ENCODE data around the gene LRPAP1.

GRCh38 chr4:3476936-3477749 is 55.1 kb downstream of the LRPAP1 start:
- TF ChIP-seq CTCF (conservative IDR thresholded peaks at IDR 0.05; ENCODE audit: low read depth, low read length) (no peak), EZH2 (IDR thresholded peaks at IDR 0.05; ENCODE audit: borderline replicate concordance, low read depth, low read length, poor library complexity, severe bottlenecking) (no peak)
